ENCODE data around the gene THAP7.

DNA sequence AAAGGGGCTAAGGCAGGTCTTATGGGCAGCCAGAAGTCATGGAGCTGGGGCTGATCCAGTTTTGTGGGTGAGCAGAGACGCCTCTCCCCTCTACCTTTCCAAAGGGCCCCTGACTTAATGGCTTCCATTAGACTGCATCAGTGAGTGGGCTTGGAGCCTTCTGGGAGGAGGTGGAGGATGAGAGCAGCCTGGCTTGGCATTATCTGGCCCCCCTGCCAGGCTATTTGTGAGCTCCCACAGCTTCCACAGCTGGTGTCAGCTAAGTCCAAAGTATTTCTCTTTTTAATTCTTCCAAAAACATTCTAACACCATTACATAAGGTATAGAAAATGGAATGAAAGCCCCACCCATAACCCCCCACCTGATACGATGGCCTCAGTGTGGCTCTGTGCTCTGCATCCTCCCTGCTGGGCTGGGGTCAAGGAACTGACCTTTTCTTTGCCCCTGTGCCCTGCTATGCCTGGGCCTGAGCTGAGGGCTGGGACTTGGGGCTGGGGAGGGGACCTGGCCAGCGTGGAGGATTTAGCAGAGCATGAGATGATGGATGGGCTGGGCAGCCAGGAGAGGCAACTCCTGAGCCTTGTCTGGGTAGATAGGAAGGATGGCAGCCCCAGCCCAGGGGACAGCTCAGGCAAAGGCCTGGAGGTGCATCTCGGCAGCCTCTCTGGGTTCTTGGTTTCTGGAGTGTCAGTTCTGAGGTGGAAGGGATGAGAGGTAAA, 30.8 kb downstream of the THAP7 start:
- TF ChIP-seq CTCF (IDR thresholded peaks at IDR 0.05) (no peak), POLR2A (IDR thresholded peaks at IDR 0.05) (no peak)
